PFSK-1 (cell line): ENCODE results near the gene BCR.

ENCODE experiments used
- FOXP2 ChIP-seq: optimal IDR thresholded peaks from 2 replicates; pipeline ENCODE3; 2011; ENCODE audit warnings: borderline replicate concordance, control low read depth, inconsistent platforms; ENCODE audit not compliant: insufficient read depth; ENCODE audit errors: extremely low read length, extremely low read depth
- POLR2AphosphoS5 ChIP-seq: IDR thresholded peaks from 2 replicates; pipeline ENCODE4 v1.6.1; 2012; ENCODE audit warnings: low read depth, mild to moderate bottlenecking, control low read depth, low read length, moderate library complexity
- SIN3A ChIP-seq: IDR thresholded peaks from 2 replicates; pipeline ENCODE4 v1.6.1; 2012; ENCODE audit warnings: mild to moderate bottlenecking, low read length, moderate library complexity, borderline replicate concordance; ENCODE audit not compliant: insufficient read depth
- TAF1 ChIP-seq: IDR thresholded peaks from 2 replicates; pipeline ENCODE4 v1.6.1; 2012; ENCODE audit warnings: low read length, control low read depth, borderline replicate concordance; ENCODE audit not compliant: insufficient read depth
- TF ChIP-seq, protein P1 (sequence below), 2 experiments: IDR thresholded peaks; 2 replicates each; pipeline versions ENCODE4 v1.6.1 to v1.8.0; 2011 to 2012; ENCODE audit warnings: low read depth in 2 of 2, low read length in 2 of 2, control low read depth in 1 of 2, inconsistent platforms in 1 of 2, mild to moderate bottlenecking in 1 of 2, moderate library complexity in 1 of 2; ENCODE audit not compliant: insufficient read depth in 1 of 2

Gene BCR

DNA sequence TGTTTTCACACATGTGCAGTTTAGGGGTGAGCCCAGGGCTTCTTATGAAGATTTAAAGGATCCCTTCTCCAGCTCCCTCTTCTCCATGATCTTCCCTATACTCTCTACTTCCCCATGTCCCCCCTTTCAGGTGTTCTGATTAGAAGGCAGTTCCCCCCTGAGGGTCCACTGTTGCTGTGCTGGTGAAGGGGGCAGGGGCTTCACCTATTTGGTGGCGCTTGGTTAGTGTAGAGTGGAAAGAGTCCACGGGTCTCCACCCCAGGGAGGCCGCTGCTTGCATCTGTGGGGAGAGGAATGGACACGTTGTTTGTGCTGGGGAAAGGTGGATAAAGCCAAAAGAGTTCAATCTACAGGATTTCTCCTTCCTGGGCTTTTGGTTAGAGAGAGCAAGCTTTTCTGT is 49.3 kb downstream of the BCR start:
- TF ChIP-seq, protein P1, sequence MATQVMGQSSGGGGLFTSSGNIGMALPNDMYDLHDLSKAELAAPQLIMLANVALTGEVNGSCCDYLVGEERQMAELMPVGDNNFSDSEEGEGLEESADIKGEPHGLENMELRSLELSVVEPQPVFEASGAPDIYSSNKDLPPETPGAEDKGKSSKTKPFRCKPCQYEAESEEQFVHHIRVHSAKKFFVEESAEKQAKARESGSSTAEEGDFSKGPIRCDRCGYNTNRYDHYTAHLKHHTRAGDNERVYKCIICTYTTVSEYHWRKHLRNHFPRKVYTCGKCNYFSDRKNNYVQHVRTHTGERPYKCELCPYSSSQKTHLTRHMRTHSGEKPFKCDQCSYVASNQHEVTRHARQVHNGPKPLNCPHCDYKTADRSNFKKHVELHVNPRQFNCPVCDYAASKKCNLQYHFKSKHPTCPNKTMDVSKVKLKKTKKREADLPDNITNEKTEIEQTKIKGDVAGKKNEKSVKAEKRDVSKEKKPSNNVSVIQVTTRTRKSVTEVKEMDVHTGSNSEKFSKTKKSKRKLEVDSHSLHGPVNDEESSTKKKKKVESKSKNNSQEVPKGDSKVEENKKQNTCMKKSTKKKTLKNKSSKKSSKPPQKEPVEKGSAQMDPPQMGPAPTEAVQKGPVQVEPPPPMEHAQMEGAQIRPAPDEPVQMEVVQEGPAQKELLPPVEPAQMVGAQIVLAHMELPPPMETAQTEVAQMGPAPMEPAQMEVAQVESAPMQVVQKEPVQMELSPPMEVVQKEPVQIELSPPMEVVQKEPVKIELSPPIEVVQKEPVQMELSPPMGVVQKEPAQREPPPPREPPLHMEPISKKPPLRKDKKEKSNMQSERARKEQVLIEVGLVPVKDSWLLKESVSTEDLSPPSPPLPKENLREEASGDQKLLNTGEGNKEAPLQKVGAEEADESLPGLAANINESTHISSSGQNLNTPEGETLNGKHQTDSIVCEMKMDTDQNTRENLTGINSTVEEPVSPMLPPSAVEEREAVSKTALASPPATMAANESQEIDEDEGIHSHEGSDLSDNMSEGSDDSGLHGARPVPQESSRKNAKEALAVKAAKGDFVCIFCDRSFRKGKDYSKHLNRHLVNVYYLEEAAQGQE (IDR thresholded peaks at IDR 0.05; ENCODE audit: insufficient read depth in 1 of 2, low read depth in 2 of 2, low read length in 2 of 2): no peak
- TF ChIP-seq FOXP2: no peak
- TF ChIP-seq SIN3A: no peak
- TF ChIP-seq POLR2AphosphoS5: no peak
- TF ChIP-seq TAF1: no peak

DNA sequence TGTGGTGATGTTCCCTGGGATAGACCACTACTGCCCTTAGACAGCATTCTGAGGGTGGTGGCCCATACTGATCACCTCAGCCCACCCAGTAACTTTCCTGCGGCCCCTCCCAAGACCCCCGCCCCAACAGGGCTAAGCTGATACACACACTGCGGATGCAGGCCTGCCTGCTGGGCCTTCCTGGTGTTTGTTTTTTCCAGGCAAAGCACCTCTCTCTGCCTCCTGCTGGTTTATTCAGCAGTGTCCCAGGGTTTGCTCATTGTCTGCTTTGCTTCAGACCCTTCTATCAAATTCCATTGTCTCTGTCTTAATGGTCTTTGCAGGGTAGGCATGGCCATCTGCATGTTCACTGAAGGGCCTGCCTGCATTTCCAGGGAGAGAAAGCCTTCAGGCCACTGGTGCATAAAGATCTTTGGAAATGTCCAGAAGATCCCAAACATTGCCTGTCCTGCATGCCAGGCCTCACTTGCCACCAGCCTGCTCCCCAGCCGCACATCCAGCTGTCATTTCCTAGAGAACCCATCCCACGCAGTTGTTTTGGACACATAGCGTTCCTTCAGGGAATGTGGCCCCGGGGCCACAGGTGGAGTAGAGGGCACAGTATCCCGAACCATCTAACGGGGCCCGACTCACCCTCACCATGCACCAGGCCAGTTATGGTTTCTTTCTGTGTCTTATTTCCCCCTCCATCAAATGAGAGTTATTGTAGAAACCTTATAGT is 50.2 kb downstream of the BCR start:
- no peak for TF ChIP-seq SIN3A
- TF ChIP-seq, protein P1 (IDR thresholded peaks at IDR 0.05; ENCODE audit: insufficient read depth in 1 of 2, low read depth in 2 of 2, low read length in 2 of 2): no peak
- no peak for TF ChIP-seq TAF1
- no peak for TF ChIP-seq POLR2AphosphoS5
- no peak for TF ChIP-seq FOXP2

DNA sequence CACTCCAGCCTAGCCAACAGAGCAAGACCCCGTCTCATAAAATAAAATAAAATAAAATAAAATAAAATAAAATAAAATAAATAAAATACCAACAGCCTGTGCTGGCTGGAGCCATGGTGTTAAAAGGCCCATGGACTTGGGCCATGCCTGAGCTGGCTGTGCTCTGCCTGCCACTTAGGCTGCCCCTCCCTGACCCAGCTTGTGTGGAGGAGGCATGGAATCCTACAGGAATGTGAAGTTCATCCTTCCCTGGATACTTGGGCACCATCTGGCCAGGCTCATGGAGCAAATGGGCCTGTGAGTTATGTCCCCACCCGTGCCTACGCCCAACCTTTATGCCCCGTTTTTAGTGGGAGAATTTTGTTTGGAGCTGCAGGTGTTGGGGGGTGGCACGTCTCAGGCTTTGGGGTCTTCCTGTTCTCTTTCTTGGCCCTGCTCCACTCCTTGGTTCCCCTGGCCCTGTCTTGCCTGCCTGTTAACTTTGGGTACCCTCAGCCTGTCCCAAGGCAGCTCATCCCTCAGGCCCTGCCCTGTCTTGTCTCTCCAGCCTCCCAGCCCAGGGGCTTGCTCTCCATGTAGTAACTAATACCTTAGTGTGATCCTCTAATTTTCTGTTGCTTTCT is 51.3 kb downstream of the BCR start:
- TF ChIP-seq SIN3A (no peak), POLR2AphosphoS5 (no peak), FOXP2 (no peak), TAF1 (no peak)
- TF ChIP-seq, protein P1 (IDR thresholded peaks at IDR 0.05; ENCODE audit: insufficient read depth in 1 of 2, low read depth in 2 of 2, low read length in 2 of 2): no peak

DNA sequence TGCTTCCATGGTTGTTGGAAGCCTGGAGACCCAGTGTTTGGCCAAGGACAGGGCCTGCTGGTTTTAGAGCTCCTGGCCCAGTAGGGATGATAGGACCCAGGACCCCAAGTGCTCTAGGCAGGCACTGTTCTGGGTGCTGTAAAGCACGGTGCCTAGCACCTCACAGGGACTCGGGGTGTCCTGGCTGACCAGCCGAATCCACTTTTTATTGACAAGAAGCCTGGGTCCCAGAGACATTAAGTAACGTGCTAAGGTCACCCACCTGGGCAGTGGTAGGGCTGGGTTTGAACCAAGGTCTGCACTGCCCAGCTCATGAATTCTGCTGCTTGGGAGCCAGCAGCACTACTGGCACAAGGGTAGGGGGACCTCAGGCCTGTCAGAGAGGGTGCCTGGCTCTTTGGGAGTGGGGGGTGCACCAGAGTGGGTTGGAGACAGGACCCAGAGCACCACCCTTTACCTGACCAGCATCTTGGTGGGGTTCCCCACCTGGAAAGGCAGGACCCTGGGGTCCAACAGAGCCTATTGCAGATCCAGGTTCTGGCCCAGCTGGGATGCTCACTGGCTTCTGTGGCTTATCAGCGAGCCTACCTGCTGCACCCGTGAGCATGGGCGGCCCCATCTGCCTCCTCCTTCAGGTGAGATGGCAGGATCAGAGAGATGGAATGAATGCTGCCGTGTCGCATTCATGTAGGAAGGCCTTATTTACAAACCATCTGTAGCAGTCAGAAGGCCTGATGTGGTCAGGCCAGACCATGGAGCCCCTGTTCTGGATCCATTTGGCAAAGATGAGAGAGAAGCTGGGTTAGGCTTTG is 52.0 kb downstream of the BCR start:
- no peak for TF ChIP-seq POLR2AphosphoS5
- TF ChIP-seq SIN3A: no peak
- TF ChIP-seq TAF1: no peak
- TF ChIP-seq FOXP2: no peak
- TF ChIP-seq, protein P1 (IDR thresholded peaks at IDR 0.05; ENCODE audit: insufficient read depth in 1 of 2, low read depth in 2 of 2, low read length in 2 of 2): no peak
